Measurements from ENCODE around the gene SAMD13.
"Not testable (repeated sequence)": the region's sequence is repeated elsewhere in the genome, so short reads cannot be mapped to it uniquely, and the experiment has no call there.

Gene SAMD13

GRCh38 chr1:84287389-84287788 is 14.1 kb upstream of the SAMD13 start:
- not testable (repeated sequence) for DNase-seq

- no peak for DNase-seq
Observed at GRCh38 chr1:84289169-84289785, 12.2 kb upstream of the SAMD13 start.

DNA sequence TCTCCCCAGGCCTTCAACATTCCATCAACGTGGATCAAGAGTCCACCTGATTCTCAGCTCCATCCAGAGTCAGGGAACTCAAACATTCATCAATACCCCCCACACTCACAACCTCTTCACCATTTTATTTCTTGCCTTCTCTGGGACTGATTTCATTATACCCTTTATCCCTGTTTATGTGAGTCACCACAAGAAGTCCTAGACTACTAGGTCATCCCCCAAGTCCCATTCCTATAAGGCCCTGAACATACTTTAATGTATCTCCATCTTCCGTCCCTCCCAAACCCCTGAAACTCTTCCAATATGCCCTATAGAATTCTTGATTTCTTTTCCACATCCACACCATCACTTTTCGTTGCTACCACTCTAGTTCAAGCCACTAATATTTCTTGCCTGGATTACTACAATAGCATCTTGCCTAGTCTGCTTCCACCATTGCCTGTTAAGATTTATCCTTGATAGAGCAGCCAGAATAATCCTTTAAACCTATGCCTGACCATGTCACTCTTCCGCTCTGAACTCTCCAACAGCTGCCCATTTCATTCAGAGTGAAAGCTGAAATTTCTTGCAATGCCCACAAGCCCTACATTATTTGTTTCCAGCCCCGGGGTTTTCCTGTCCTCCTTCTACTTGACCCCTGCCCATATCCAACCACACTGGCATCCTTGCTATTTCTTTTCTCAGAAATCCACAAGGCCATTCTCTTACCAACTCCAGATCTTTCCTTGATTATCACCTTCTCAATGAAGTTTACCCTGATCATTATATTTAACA is 9.4 kb upstream of the SAMD13 start:
- DNase-seq, result no peak

GRCh38 chr1:84293766-84294165 is 7.7 kb upstream of the SAMD13 start:
- DNase-seq, result no peak

DNA sequence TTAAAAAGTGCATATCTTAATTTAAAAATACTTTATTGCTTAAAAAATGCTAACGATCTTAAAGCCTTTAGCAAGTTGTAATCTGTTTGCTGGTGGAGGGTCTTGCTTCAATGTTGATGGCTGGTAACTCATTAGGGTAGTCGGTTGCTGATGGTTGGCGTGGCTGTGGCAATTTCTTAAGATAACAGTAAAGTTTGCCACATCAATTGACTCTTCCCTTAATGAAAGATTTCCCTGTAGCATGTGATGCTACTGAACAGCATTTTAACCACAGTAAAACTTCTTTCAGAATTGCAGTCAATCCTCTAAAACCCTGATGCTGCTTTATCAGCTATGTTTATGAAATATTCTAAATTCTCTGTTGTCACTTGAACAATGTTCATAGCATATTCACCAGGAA is 6.8 kb upstream of the SAMD13 start:
- DNase-seq, result no peak

DNA sequence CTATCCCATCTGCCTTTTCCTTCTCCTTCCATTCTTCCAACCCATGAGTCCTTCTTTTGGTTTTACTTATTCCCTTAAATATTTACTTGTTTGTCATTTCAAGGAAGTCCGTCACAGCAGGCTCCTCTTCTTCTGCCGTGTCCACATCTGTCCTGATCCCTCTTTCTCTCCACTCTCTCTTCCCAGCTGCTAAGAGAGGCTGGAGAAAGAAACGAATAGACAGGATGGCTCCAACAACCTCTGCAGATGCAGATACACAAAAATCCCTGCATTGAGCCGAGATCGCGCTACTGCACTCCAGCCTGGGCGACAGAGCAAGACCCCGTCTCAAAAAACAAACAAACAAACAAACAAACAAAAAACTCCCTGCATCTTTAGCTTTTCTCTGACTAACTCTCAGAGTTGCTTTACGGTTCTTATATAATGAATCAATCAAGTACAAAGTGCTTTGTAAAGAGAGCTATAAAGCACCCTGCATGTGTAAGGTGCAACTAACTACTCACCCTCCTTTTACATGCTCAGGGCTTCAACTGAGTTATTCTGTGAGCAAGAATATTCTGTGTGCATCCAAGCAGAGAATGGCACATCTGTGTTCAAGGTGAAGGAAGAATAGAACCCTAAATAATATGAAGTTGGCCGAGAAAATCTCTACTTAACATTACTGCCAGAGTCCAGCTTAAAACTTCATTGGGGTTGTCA is 3.8 kb upstream of the SAMD13 start:
- DNase-seq, result no peak

GRCh38 chr1:84298328-84298683 is 3.2 kb upstream of the SAMD13 start:
- DNase-seq, result peak; percentile 50

DNA sequence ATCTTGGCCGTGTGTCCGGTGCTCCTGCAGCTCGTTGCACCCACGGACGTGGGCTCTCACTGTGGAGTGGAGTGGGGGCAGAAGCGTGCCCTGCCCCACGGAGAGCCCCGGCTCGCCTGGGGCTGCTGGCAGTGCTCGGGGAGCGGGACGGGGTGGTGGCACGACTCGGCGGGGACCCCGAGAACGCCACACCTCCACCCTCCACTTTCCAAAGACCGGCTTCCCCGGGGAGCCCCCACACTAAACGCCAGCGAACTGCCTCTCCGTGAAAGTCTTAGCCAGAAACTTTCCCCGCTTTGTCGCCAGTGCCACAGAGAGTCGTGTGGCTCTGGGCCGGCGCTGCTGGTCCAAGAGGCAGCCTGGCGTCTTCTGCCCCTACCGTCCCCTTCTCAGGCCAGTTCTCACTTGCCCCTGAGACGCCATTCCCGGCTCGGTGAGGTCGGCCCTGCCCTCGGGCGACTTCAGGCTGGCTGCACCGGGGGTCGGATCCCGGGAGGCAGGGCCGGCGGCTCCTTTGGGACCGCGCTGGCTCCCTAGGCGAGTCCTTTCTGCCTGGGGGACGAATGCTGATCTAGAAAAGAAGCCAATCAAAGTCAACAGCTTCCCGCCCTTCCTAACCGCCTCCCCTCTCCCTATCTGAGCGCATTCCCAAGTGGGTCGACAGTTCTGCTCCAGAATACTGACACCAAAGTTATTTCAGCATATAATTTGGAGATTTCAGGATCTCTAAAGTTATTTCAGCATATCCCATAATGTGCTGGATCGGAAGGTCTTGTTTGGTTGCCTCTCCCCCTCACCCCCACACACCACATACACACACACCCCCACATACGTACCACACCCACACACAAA is 2.6 kb upstream of the SAMD13 start:
- peak; percentile 18 for DNase-seq

DNA sequence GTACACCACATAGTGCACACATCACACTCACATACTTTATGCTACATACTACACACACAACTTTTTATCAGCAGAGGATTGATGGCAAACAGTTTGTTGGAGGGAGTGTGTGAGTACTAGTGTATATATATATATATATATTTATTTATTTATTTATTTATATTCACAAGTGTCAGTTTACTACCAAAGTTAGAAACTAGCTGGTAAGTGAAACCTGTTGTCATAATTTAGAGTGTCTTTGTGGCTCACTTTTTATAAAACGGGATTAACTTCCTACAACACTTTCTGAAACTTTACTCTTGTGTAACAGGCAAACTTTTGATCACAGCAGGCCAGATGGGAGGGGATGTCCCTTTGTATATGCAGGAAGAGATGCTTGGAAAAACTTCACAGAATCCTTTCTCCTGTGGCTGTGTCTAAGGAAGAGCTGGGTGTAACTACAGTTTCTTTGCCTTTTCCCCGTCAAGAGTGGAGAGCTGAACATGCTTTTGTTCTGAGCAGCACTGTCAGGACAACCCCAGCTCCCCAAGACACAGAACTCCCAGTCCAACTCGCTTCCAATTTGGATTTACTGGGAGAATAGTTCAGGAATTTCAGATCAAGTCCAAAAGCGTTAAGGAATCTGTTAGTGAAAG is 1.9 kb upstream of the SAMD13 start:
- DNase-seq, result no peak

GRCh38 chr1:84300501-84300900 is 1.0 kb upstream of the SAMD13 start:
- no peak for DNase-seq

DNA sequence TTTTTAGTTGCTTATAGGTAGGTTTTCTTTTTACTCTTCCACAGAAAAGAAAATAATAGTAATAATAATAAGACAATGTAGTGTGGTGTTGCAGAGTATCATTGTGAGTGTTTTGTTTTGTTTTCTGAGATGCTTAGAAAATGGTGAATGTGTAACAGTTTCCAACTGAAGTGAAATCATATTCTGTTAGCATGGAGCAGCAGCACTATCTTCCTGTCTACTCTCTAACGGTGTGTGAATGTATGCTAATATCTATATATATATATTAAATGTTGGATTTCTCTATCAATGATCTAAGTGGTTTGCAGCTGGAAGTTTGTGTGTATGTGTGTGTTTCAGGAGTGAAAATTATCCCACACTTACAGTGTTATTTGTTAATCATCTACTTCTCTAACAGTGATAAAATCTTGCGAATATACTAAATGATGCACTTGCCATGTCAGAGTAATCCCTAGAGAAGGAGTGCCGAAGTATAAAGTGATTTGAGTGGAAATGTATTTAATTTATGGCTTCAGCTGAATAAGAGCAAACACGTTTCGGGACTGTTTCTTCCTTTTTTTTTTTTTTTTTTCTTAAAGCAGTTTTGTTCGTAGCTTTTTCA is 377 bp downstream of the SAMD13 start:
- DNase-seq, result no peak

- DNase-seq, result no peak
Observed at GRCh38 chr1:84303314-84303830, 1.9 kb downstream of the SAMD13 start.

GRCh38 chr1:84307398-84307797 is 5.9 kb downstream of the SAMD13 start:
- DNase-seq, result no peak

- DNase-seq, result no peak
Observed at GRCh38 chr1:84311296-84311695, 9.8 kb downstream of the SAMD13 start.

- DNase-seq, result no peak
Observed at GRCh38 chr1:84319662-84320061, 18.2 kb downstream of the SAMD13 start.

GRCh38 chr1:84327830-84328229 is 26.3 kb downstream of the SAMD13 start:
- no peak for DNase-seq

GRCh38 chr1:84330125-84330984 is 28.8 kb downstream of the SAMD13 start:
- no peak for DNase-seq

DNA sequence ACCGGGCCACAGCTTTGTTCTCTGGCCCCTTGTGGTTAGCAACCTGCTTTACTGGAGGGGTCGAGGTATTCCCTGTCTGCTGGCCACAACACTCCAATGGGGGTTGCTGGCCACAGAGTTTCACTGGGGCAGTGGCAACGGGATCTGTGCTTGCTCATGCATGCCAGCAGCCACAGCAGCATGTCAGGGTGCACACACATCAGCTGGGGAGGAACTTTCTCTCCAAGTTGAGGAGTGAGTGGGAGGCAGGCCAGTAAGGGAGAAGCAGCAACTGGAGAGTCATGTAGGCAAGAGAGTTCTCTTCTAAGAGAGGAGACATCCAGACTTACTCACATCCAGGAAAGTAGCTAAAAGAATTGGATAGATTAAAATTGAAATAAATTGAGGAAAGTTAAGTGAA is 38.0 kb downstream of the SAMD13 start:
- DNase-seq, result no peak

DNA sequence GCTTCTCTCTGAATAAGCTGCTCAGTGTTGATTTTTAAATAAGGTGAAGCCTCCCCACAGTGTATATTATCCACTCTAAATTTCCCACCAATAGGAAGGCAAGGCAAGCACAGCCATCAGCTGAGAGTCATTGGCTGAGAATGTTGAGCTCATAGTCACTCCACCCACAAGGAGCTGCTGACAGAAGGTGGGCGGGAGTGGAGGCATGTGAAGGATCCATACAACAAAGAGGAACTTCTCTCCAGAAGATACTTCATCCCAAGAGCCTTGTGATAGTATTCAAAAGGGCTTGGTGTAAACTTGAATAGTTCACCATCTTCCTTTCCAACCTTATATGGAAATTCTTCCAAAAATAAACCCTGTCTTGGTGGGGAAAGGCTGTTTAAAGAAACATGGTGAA is 42.8 kb downstream of the SAMD13 start:
- DNase-seq, result no peak

DNA sequence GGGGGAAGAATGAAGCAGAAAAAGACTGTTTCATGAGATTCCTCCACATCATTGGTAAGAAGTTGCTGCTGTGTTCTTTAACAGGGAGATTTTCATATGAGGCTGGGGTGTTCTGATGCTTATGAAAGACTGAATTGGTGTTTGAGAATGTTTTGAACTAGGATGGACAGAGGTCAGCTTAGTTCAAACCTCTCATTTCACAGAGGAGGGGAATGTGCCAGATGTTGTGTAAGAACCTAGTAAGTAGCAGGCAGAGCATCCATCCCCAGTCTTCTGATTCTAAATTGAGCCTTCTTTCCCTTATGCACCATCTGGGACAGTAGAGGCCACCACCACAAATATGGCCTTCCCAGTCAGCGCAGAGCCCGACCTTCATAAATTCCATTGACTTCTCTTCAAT is 43.7 kb downstream of the SAMD13 start:
- no peak for DNase-seq
